OCI-LY7 (cell line): ENCODE measurements around the gene ARHGAP21. TPM values are rescaled to one million over a fixed set of nuclear protein-coding genes. Genes with fewer than 3 reads are reported as not detected.

ENCODE experiments used
- BruUV-seq: library from RNA; stranded (reverse); fragments of 400-500 nt; replicated peaks from 2 replicates; lab custom pipeline; 2021; lab: Mats Ljungman, UMichigan
- CTCF ChIA-PET: fragments of 300-600 bp; sonication (Branson Sonifier 250); formaldehyde crosslinking; loops from one replicate; lab custom pipeline; 2022; ENCODE audit warnings: antibody characterized with exemption; ENCODE audit not compliant: unreplicated experiment; lab: Charles Lee
- POLR2A ChIA-PET: fragments of 300-600 bp; sonication (Branson Sonifier 250); formaldehyde crosslinking; loops from one replicate; lab custom pipeline; 2022; ENCODE audit warnings: antibody characterized with exemption; lab: Charles Lee
- DNase-seq: peaks from one replicate; pipeline ENCODE4 v3.0.0-alpha.2; 2015; ENCODE audit warnings: low spot score
- H2AFZ ChIP-seq: fragments of 200-600 bp; sonication (generic), shearing (Covaris generic); 2 replicates; pipeline ENCODE4 v1.6.1; 2014; ENCODE audit warnings: mild to moderate bottlenecking, antibody characterized with exemption, low read length, moderate library complexity
- H3K27ac ChIP-seq: fragments of 200-600 bp; sonication (generic); 2 replicates; pipeline ENCODE4 v1.5.1; 2014; ENCODE audit warnings: mixed run types, low read depth, mild to moderate bottlenecking, moderate library complexity, low read length, inconsistent platforms; ENCODE audit not compliant: poor library complexity, severe bottlenecking
- H3K36me3 ChIP-seq: fragments of 200-600 bp; sonication (generic); 2 replicates; pipeline ENCODE4 v1.6.1; 2014; ENCODE audit warnings: mild to moderate bottlenecking, antibody characterized with exemption, low read length, moderate library complexity, mixed read lengths; ENCODE audit not compliant: insufficient read depth
- H3K4me1 ChIP-seq: fragments of 200-600 bp; sonication (generic); 2 replicates; pipeline ENCODE4 v1.5.1; 2014; ENCODE audit warnings: mild to moderate bottlenecking, low read length; ENCODE audit not compliant: insufficient read depth, poor library complexity, severe bottlenecking
- H3K4me2 ChIP-seq: fragments of 200-600 bp; sonication (generic); 2 replicates; pipeline ENCODE4 v1.6.1; 2014; ENCODE audit warnings: mild to moderate bottlenecking, low read length
- H3K4me3 ChIP-seq: fragments of 200-600 bp; sonication (generic); 2 replicates; pipeline ENCODE4 v1.5.1; 2014; ENCODE audit warnings: mild to moderate bottlenecking, low read depth, low read length; ENCODE audit not compliant: poor library complexity, severe bottlenecking
- H3K79me2 ChIP-seq: fragments of 200-600 bp; sonication (generic); 2 replicates; pipeline ENCODE4 v1.6.1; 2016; ENCODE audit warnings: low read depth, mild to moderate bottlenecking, low read length, moderate library complexity, mixed read lengths; ENCODE audit not compliant: insufficient read depth
- H3K9me2 ChIP-seq: fragments of 200-600 bp; sonication (generic); 2 replicates; pipeline ENCODE4 v1.6.1; 2016; ENCODE audit warnings: mild to moderate bottlenecking, low read length, mixed read lengths; ENCODE audit not compliant: insufficient read depth
- H3K9me3 ChIP-seq: fragments of 200-600 bp; sonication (generic); 2 replicates; pipeline ENCODE4 v1.6.1; 2014; ENCODE audit warnings: mild to moderate bottlenecking, mixed run types, low read length, mixed read lengths
- H4K20me1 ChIP-seq: fragments of 200-600 bp; sonication (generic); 2 replicates; pipeline ENCODE4 v1.6.1; 2014; ENCODE audit warnings: mild to moderate bottlenecking, antibody characterized with exemption, low read length, moderate library complexity, mixed read lengths; ENCODE audit not compliant: insufficient read depth
- CTCF ChIP-seq: fragments of 200-600 bp; sonication (generic); conservative IDR thresholded peaks from 2 replicates; pipeline ENCODE4 v1.5.1; 2014; ENCODE audit warnings: mild to moderate bottlenecking, antibody characterized with exemption, low read length, moderate library complexity, mixed read lengths
- EZH2phosphoT487 ChIP-seq: fragments of 200-600 bp; sonication (generic); IDR thresholded peaks from 2 replicates; pipeline ENCODE4 v1.6.1; 2018; ENCODE audit warnings: low read depth, borderline replicate concordance, mild to moderate bottlenecking, mixed run types, antibody characterized with exemption, low read length, moderate library complexity, mixed read lengths
- intact Hi-C: fragments of 100-400 bp; cut with micrococcal nuclease; formaldehyde crosslinking; loops from one replicate; pipeline ENCODE4 v1.10.0; 2022; ENCODE audit not compliant: unreplicated experiment
- total RNA-seq, 2 experiments: library from RNA; depleted of rRNA in 1 of 2; stranded (reverse); fragments of >200 nt in 1 of 2; shearing (Covaris generic) in 1 of 2; gene quantifications; 2 replicates each; pipeline ENCODE4 v1.2.3, GENCODE V29; 2014 to 2022

The ARHGAP21 gene
- total RNA-seq, 2 experiments from 2014 or later: 24.2 to 44.9 TPM

- no peaks in the 10 kb centered on the region for H3K79me2 ChIP-seq
- TF ChIP-seq CTCF: no peak
- TF ChIP-seq EZH2phosphoT487: no peak
- no peak overlapping the region for H3K27ac ChIP-seq
- H3K9me3 ChIP-seq: no peaks in the 10 kb centered on the region
- CTCF ChIA-PET: no interaction called here
- POLR2A ChIA-PET: no interaction called here
- no peaks in the 10 kb centered on the region for H3K4me1 ChIP-seq
- no peak overlapping the region for H3K4me2 ChIP-seq
- DNase-seq: no peak
- H3K9me2 ChIP-seq: no peaks in the 10 kb centered on the region
- no peak overlapping the region for H2AFZ ChIP-seq
- no peak overlapping the region for H3K4me3 ChIP-seq
- no TSS peak for BruUV-seq
- H4K20me1 ChIP-seq: no peaks in the 10 kb centered on the region
- intact Hi-C loops: no loop called here
- no peaks in the 10 kb centered on the region for H3K36me3 ChIP-seq
Observed at GRCh38 chr10:24748214-24748613, 24.5 kb upstream of the ARHGAP21 start.

GRCh38 chr10:24744946-24745345 is 21.3 kb upstream of the ARHGAP21 start:
- no peak overlapping the region for H3K4me3 ChIP-seq
- H3K4me2 ChIP-seq: no peak overlapping the region
- no peaks in the 10 kb centered on the region for H3K9me2 ChIP-seq
- no peaks in the 10 kb centered on the region for H3K4me1 ChIP-seq
- no peak overlapping the region for H2AFZ ChIP-seq
- H3K79me2 ChIP-seq: no peaks in the 10 kb centered on the region
- TF ChIP-seq CTCF (no peak), EZH2phosphoT487 (no peak)
- H4K20me1 ChIP-seq: no peaks in the 10 kb centered on the region
- ChIA-PET CTCF (interaction anchor here (0.6 kb wide), 1 partner anchor 51 kb away, joined by 5 read pairs; no protein-coding TSS in a partner anchor), POLR2A (no interaction called here)
- H3K36me3 ChIP-seq: no peaks in the 10 kb centered on the region
- H3K9me3 ChIP-seq: no peaks in the 10 kb centered on the region
- intact Hi-C loops: no loop called here
- H3K27ac ChIP-seq: no peak overlapping the region
- no peak for DNase-seq
- no TSS peak for BruUV-seq

- CTCF ChIA-PET: no interaction called here
- no peaks in the 10 kb centered on the region for H3K36me3 ChIP-seq
- no TSS peak for BruUV-seq
Observed at GRCh38 chr10:24740714-24741113, 17.0 kb upstream of the ARHGAP21 start.

More at GRCh38 chr10:24740714-24741113, 17.0 kb upstream of the ARHGAP21 start:
- TF ChIP-seq EZH2phosphoT487 (no peak), CTCF (no peak)
- no peaks in the 10 kb centered on the region for H3K79me2 ChIP-seq
- no peak overlapping the region for H2AFZ ChIP-seq
- H3K9me2 ChIP-seq: no peaks in the 10 kb centered on the region
- no peaks in the 10 kb centered on the region for H3K9me3 ChIP-seq
- H3K27ac ChIP-seq: no peak overlapping the region
- no peak overlapping the region for H3K4me2 ChIP-seq
- H3K4me1 ChIP-seq: no peaks in the 10 kb centered on the region
- H3K4me3 ChIP-seq: no peak overlapping the region
- intact Hi-C loops: no loop called here
- DNase-seq: no peak
- POLR2A ChIA-PET: interaction anchor here (0.7 kb wide), 1 partner anchor 12 kb away, joined by 3 read pairs; no protein-coding TSS in a partner anchor
- no peaks in the 10 kb centered on the region for H4K20me1 ChIP-seq
